ENCODE results near the gene AKT2. TPM values are rescaled to one million over a fixed set of nuclear protein-coding genes. Genes with fewer than 3 reads are reported as not detected.

The AKT2 gene
- total and polyA plus RNA-seq, 7 experiments from 2014 or later, result 22.5 to 220 (median 183) TPM

GRCh38 chr19:40261631-40262030 is 23.5 kb downstream of the AKT2 start:
- Histone ChIP-seq H3K27me3 (ENCODE audit: control insufficient read depth in 2 of 2, insufficient read depth in 2 of 2, low read length in 2 of 2) (no peaks in the 10 kb centered on the region), H3K9me3 (ENCODE audit: control insufficient read depth in 2 of 3, low read length in 3 of 3) (no peaks in the 10 kb centered on the region), H3K27ac (ENCODE audit: low read depth, low read length) (no peak overlapping the region), H3K4me3 (ENCODE audit: low read length) (no peak overlapping the region), H3K36me3 (ENCODE audit: control insufficient read depth in 2 of 3, insufficient read depth in 3 of 3, low read length in 3 of 3) (peaks cover 2 to 46% (median 11%) of the 10 kb centered on the region in 3 experiments), H3K4me1 (ENCODE audit: control insufficient read depth in 2 of 2, insufficient read depth in 2 of 2, low read length in 2 of 2) (no peaks in the 10 kb centered on the region)
- Mint-ChIP-seq H3K4me3 (no peak overlapping the region), H3K27me3 (no peaks in the 10 kb centered on the region), H3K9me3 (peaks cover 0 to 4% (median 0%) of the 10 kb centered on the region in 11 donors), H3K36me3 (peaks cover 6 to 37% (median 14%) of the 10 kb centered on the region in 5 donors), H3K27ac (no peak overlapping the region), H3K4me1 (peaks cover 8 to 39% (median 24%) of the 10 kb centered on the region in 7 donors)
- intact Hi-C loops (cut with micrococcal nuclease), result no loop called here
- DNase-seq, result no peak
- ATAC-seq, result no peak
- ChIA-PET POLR2A (interaction anchor here (1.1 kb wide), 1 partner anchor 20 kb away, joined by 3 read pairs; no protein-coding TSS in a partner anchor), CTCF (no interaction called here)

- Histone ChIP-seq H3K36me3 (ENCODE audit: control insufficient read depth in 2 of 3, insufficient read depth in 3 of 3, low read length in 3 of 3) (peaks cover 15 to 56% (median 16%) of the 10 kb centered on the region in 3 experiments), H3K4me3 (ENCODE audit: low read length) (no peak overlapping the region), H3K9me3 (ENCODE audit: control insufficient read depth in 2 of 3, low read length in 3 of 3) (no peaks in the 10 kb centered on the region), H3K4me1 (ENCODE audit: control insufficient read depth in 2 of 2, insufficient read depth in 2 of 2, low read length in 2 of 2) (no peaks in the 10 kb centered on the region), H3K27me3 (ENCODE audit: control insufficient read depth in 2 of 2, insufficient read depth in 2 of 2, low read length in 2 of 2) (no peaks in the 10 kb centered on the region), H3K27ac (ENCODE audit: low read depth, low read length) (no peak overlapping the region)
- Mint-ChIP-seq H3K4me3 (no peak overlapping the region), H3K27me3 (no peaks in the 10 kb centered on the region), H3K9me3 (no peaks in the 10 kb centered on the region), H3K4me1 (peaks cover 6 to 45% (median 38%) of the 10 kb centered on the region in 7 donors), H3K36me3 (peaks cover 9 to 38% (median 20%) of the 10 kb centered on the region in 5 donors), H3K27ac (no peak overlapping the region)
- POLR2A ChIA-PET, result no interaction called here
- intact Hi-C loops (cut with micrococcal nuclease), result no loop called here
- ATAC-seq (no peak), DNase-seq (no peak)
- CTCF ChIA-PET, result interaction anchor here (0.6 kb wide), 1 partner anchor 336 kb away, joined by 3 read pairs; no protein-coding TSS in a partner anchor
Observed at GRCh38 chr19:40257096-40257517, 28.0 kb downstream of the AKT2 start.

GRCh38 chr19:40256512-40256911 is 28.6 kb downstream of the AKT2 start:
- Mint-ChIP-seq H3K36me3 (peaks cover 10 to 40% (median 20%) of the 10 kb centered on the region in 5 donors), H3K27ac (no peak overlapping the region), H3K27me3 (no peaks in the 10 kb centered on the region), H3K9me3 (no peaks in the 10 kb centered on the region), H3K4me1 (peaks cover 8 to 42% (median 33%) of the 10 kb centered on the region in 7 donors), H3K4me3 (no peak overlapping the region)
- Histone ChIP-seq H3K27ac (ENCODE audit: low read depth, low read length) (no peak overlapping the region), H3K27me3 (ENCODE audit: control insufficient read depth in 2 of 2, insufficient read depth in 2 of 2, low read length in 2 of 2) (no peaks in the 10 kb centered on the region), H3K4me1 (ENCODE audit: control insufficient read depth in 2 of 2, insufficient read depth in 2 of 2, low read length in 2 of 2) (no peaks in the 10 kb centered on the region), H3K4me3 (ENCODE audit: low read length) (no peak overlapping the region), H3K9me3 (ENCODE audit: control insufficient read depth in 2 of 3, low read length in 3 of 3) (no peaks in the 10 kb centered on the region), H3K36me3 (ENCODE audit: control insufficient read depth in 2 of 3, insufficient read depth in 3 of 3, low read length in 3 of 3) (peaks cover 13 to 62% (median 16%) of the 10 kb centered on the region in 3 experiments)
- ChIA-PET CTCF (no interaction called here), POLR2A (no interaction called here)
- DNase-seq (peak in 1 of 9 donors; percentile 4), ATAC-seq (no peak)
- intact Hi-C loops (cut with micrococcal nuclease), result no loop called here

- H3K9me3 ChIP-seq (ENCODE audit: control insufficient read depth in 2 of 3, low read length in 3 of 3), result no peaks in the 10 kb centered on the region
- H3K36me3 Mint-ChIP-seq, result peaks cover 10 to 41% (median 20%) of the 10 kb centered on the region in 5 donors
- no peak overlapping the region for H3K4me3 Mint-ChIP-seq
- POLR2A ChIA-PET, result no interaction called here
- peak overlapping the region in 2 of 9 donors; percentile 24 to 73 for H3K27ac Mint-ChIP-seq
- ATAC-seq (no peak), DNase-seq (no peak)
- H3K9me3 Mint-ChIP-seq, result no peaks in the 10 kb centered on the region
- H3K4me1 ChIP-seq (ENCODE audit: control insufficient read depth in 2 of 2, insufficient read depth in 2 of 2, low read length in 2 of 2), result no peaks in the 10 kb centered on the region
- no peaks in the 10 kb centered on the region for H3K27me3 Mint-ChIP-seq
- no peaks in the 10 kb centered on the region for H3K27me3 ChIP-seq (ENCODE audit: control insufficient read depth in 2 of 2, insufficient read depth in 2 of 2, low read length in 2 of 2)
- H3K36me3 ChIP-seq (ENCODE audit: control insufficient read depth in 2 of 3, insufficient read depth in 3 of 3, low read length in 3 of 3), result peaks cover 13 to 62% (median 16%) of the 10 kb centered on the region in 3 experiments
- intact Hi-C loops (cut with micrococcal nuclease), result no loop called here
- peaks cover 9 to 42% (median 29%) of the 10 kb centered on the region in 7 donors for H3K4me1 Mint-ChIP-seq
- no peak overlapping the region for H3K27ac ChIP-seq (ENCODE audit: low read depth, low read length)
- CTCF ChIA-PET, result no interaction called here
- no peak overlapping the region for H3K4me3 ChIP-seq (ENCODE audit: low read length)
Observed at GRCh38 chr19:40255619-40256166, 29.5 kb downstream of the AKT2 start.

GRCh38 chr19:40254714-40255418 is 30.3 kb downstream of the AKT2 start:
- peaks cover 10 to 42% (median 20%) of the 10 kb centered on the region in 5 donors for H3K36me3 Mint-ChIP-seq
- Histone ChIP-seq H3K4me3 (ENCODE audit: low read length) (no peak overlapping the region), H3K9me3 (ENCODE audit: control insufficient read depth in 2 of 3, low read length in 3 of 3) (no peaks in the 10 kb centered on the region), H3K36me3 (ENCODE audit: control insufficient read depth in 2 of 3, insufficient read depth in 3 of 3, low read length in 3 of 3) (peaks cover 14 to 62% (median 16%) of the 10 kb centered on the region in 3 experiments), H3K27ac (ENCODE audit: low read depth, low read length) (no peak overlapping the region), H3K4me1 (ENCODE audit: control insufficient read depth in 2 of 2, insufficient read depth in 2 of 2, low read length in 2 of 2) (no peaks in the 10 kb centered on the region), H3K27me3 (ENCODE audit: control insufficient read depth in 2 of 2, insufficient read depth in 2 of 2, low read length in 2 of 2) (no peaks in the 10 kb centered on the region)
- peaks cover 9 to 43% (median 29%) of the 10 kb centered on the region in 7 donors for H3K4me1 Mint-ChIP-seq
- POLR2A ChIA-PET, result no interaction called here
- H3K27me3 Mint-ChIP-seq, result no peaks in the 10 kb centered on the region
- CTCF ChIA-PET, result no interaction called here
- no peaks in the 10 kb centered on the region for H3K9me3 Mint-ChIP-seq
- intact Hi-C loops (cut with micrococcal nuclease), result no loop called here
- H3K4me3 Mint-ChIP-seq, result no peak overlapping the region
- no peak for DNase-seq
- no peak for ATAC-seq
- peak overlapping the region in 3 of 9 donors; percentile 9 to 59 (median 12) for H3K27ac Mint-ChIP-seq

- no peaks in the 10 kb centered on the region for H3K27me3 Mint-ChIP-seq
- H3K27ac Mint-ChIP-seq, result peak overlapping the region in 1 of 9 donors; percentile 7
- H3K36me3 Mint-ChIP-seq, result peaks cover 10 to 43% (median 24%) of the 10 kb centered on the region in 5 donors
- Histone ChIP-seq H3K27me3 (ENCODE audit: control insufficient read depth in 2 of 2, insufficient read depth in 2 of 2, low read length in 2 of 2) (no peaks in the 10 kb centered on the region), H3K4me3 (ENCODE audit: low read length) (no peak overlapping the region), H3K36me3 (ENCODE audit: control insufficient read depth in 2 of 3, insufficient read depth in 3 of 3, low read length in 3 of 3) (peaks cover 16 to 70% (median 17%) of the 10 kb centered on the region in 3 experiments), H3K4me1 (ENCODE audit: control insufficient read depth in 2 of 2, insufficient read depth in 2 of 2, low read length in 2 of 2) (no peaks in the 10 kb centered on the region), H3K27ac (ENCODE audit: low read depth, low read length) (no peak overlapping the region), H3K9me3 (ENCODE audit: control insufficient read depth in 2 of 3, low read length in 3 of 3) (no peaks in the 10 kb centered on the region)
- intact Hi-C loops (cut with micrococcal nuclease), result no loop called here
- H3K9me3 Mint-ChIP-seq, result no peaks in the 10 kb centered on the region
- ChIA-PET POLR2A (no interaction called here), CTCF (interaction anchor here (0.6 to 0.7 kb wide), 3 partner anchors 47 to 1611 kb away, joined by 3 to 4 read pairs (median 3); no protein-coding TSS in a partner anchor)
- DNase-seq, result no peak
- H3K4me3 Mint-ChIP-seq, result no peak overlapping the region
- peaks cover 3 to 36% (median 24%) of the 10 kb centered on the region in 7 donors for H3K4me1 Mint-ChIP-seq
- ATAC-seq, result no peak
Observed at GRCh38 chr19:40253611-40254092, 31.5 kb downstream of the AKT2 start.

Data from naive thymus-derived CD4-positive, alpha-beta T cell (primary cell).